GM18499 (cell line): ENCODE measurements around the gene PRKCE.
"Not testable (repeated sequence)": the region's sequence is repeated elsewhere in the genome, so short reads cannot be mapped to it uniquely, and the experiment has no call there.

ENCODE experiments used
- ATAC-seq: cut with Tn5 transposase; IDR thresholded peaks from one replicate; pipeline ENCODE4 v1.9.1; 2021; ENCODE audit warnings: moderate number of reproducible peaks; ENCODE audit not compliant: insufficient read depth, unreplicated experiment

PRKCE gene

GRCh38 chr2:45695480-45696007, 44.1 kb downstream of the PRKCE start:
- not testable (repeated sequence) for ATAC-seq

GRCh38 chr2:45696708-45697107, 45.2 kb downstream of the PRKCE start:
- no peak for ATAC-seq

- ATAC-seq = no peak
Measured at GRCh38 chr2:45697190-45697589, 45.7 kb downstream of the PRKCE start.

DNA sequence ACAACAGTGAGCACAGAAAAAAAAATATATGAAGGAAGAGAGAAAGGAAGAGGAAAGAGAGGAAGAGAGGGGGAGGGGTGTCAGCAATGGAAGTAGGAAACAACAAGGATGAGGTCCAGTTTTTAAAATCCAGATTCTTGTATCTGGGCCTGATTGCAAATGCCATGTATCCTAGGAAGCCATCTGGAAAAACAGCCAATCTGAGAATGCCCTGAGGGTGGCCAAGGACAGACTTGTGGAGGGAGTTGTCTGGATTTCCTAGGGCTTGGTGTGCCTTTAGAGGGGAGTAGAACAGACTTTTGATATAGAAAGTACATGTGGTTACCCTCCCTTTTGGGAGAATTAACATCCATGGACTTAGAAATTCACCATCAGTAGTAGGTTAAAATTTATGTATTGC, 47.1 kb downstream of the PRKCE start:
- no peak for ATAC-seq

GRCh38 chr2:45699032-45699658, 47.7 kb downstream of the PRKCE start:
- ATAC-seq = peak; percentile 66

GRCh38 chr2:45700407-45701013, 49.0 kb downstream of the PRKCE start:
- ATAC-seq = no peak

- no peak for ATAC-seq
Measured at GRCh38 chr2:45705233-45705632, 53.8 kb downstream of the PRKCE start.

DNA sequence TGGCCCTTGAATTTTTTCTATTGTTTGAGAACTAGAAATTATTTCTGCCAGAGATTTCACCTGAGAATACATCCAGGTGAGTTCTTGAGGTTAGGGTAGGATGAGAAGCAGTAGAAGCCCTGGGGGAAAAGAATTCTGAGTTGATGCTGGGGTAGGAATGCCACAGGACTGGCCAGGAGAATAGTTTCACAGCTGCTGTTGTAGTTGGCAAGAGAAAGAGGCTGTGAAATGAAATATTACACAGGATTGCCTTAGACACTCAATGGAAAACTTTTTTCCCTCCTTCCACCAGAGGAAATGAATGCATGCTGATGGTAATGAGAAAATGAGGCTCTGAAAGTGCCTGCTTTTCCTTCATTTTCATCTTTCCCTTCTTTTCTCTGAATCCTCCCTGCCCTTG, 54.6 kb downstream of the PRKCE start:
- ATAC-seq = no peak

- no peak for ATAC-seq
Measured at GRCh38 chr2:45707006-45707405, 55.5 kb downstream of the PRKCE start.

DNA sequence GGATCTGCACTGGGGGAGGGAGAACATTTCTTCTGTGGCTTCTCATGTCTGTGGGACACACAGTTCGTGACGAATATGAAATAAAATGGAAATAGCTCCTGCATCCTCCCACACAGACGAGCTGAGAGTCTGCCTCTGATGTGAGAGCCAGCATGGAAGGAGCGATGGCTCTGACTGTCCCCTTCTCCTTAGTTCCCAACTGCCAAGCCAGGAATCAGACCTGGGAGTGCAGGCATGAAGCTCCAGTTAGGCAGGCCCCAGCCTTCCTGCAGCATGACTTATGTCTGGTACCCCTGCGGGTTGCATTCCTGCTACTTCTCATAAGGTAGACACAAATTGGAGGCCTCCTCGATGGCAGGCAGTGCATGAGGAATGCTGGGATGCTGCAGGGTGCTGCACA, 56.2 kb downstream of the PRKCE start:
- ATAC-seq = no peak

- no peak for ATAC-seq
Measured at GRCh38 chr2:45708501-45708900, 57.0 kb downstream of the PRKCE start.

- ATAC-seq = no peak
Measured at GRCh38 chr2:45709137-45709536, 57.7 kb downstream of the PRKCE start.

GRCh38 chr2:45710468-45710867, 59.0 kb downstream of the PRKCE start:
- no peak for ATAC-seq

- ATAC-seq = no peak
Measured at GRCh38 chr2:45711224-45711623, 59.7 kb downstream of the PRKCE start.

DNA sequence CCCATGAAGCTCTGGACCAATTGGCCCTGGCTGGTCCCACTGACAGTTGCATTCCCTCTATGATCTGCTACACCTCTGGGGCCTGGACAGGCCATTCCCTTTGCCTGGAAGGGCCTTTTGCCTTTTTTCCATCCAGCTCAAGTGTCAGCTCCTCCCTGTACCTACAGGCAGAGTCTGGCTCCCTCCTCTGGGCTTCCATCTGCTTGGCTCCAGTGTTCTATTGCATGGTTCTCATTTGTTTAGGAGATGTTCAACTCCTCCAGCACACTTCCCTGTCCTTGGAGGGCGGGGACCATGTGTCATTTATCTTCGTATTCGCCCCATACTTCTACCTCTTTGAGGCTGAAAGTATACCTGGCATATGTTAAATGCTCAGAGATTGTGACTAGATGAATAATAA, 61.1 kb downstream of the PRKCE start:
- ATAC-seq = no peak

GRCh38 chr2:45713136-45713535, 61.7 kb downstream of the PRKCE start:
- ATAC-seq = no peak

- ATAC-seq = no peak
Measured at GRCh38 chr2:45713591-45713990, 62.1 kb downstream of the PRKCE start.

DNA sequence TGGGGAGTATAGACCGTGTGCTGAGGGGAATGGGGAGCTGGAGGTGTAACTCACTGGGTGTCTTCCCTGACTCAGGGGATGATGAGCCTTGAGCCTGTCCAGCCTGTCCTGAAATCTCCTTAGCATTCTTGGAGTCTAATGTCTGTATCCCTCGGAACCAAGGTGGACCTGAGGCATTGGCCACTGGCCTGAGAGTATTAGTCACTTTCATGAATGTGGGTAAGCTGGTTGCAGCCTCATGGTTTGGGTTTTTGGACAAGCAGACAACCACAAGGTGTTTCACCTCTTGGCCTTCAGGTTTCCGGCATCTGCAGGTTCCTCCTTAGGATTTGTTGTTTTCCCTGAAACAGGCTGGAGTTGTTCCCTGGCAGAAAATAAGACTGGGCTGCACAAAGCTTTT, 63.2 kb downstream of the PRKCE start:
- no peak for ATAC-seq

DNA sequence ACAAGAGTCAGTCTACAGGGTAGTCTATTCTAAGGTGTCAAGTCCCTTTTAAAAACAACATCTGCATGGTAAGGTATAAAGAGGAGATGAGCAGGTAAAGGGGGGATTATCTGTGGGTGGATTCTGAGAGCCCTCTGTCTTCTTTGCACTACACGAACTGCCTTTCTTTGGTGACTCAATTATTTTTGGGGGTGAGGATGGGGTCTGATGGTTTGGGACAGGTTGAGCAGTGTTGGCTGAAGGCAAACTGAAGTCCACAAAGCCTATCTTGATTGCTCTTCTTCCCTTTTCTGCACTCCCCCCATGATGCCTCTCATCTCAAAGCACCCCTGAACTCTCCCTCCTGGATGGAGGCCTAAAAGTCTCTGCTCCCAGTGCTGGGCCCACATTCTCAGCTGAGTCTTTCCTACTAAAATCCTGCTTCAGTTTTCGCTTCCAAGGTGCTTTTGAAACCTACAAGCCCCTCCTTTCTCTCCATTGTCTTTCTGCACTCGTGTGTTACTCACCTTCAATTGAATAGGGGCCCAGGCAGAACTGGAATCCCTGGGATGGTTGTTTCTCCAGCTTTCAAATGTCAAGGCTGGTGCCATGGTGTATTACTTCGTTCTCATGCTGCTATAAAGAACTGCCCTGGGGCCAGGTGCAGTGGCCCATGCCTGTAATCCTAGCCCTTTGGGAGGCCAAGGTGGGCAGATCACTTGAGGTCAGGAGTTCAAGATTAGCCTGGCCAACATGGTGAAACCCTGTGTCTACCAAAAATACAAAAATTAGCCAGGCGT, 64.3 kb downstream of the PRKCE start:
- ATAC-seq = no peak

GRCh38 chr2:45716432-45716831, 65.0 kb downstream of the PRKCE start:
- not testable (repeated sequence) for ATAC-seq

DNA sequence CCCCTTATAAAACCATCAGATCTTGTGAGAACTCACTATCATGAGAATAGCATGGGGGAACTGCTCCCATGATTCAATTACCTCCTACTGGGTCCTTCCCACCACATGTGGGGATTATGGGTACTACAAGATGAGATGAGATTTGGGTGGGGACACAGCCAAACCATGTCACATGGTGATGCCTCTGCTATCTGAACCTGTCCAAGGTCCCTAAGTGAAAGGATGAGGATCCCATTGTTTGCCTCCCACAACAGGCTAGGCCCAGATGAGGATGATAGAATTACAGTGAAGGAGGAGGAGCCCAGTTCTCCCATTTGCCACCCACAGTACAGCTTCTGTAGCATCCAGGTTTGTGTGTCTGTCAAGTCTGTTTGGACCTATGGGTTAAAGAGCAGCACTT, 65.4 kb downstream of the PRKCE start:
- no peak for ATAC-seq
